Measurements from ENCODE around the gene BDNF. TPM values are rescaled to one million over a fixed set of nuclear protein-coding genes. Genes with fewer than 3 reads are reported as not detected.

Gene BDNF
- total and polyA plus RNA-seq, 2 of the 8 experiments (the other 6 are each of a cell fraction or from before 2014, with no cell fraction given), result 2.4 to 5.4 TPM

GRCh38 chr11:27656806-27657483 lies 43.3 kb downstream of the BDNF start:
- H3K9ac ChIP-seq (replicated peaks in 1 of 4; ENCODE audit: extremely low read depth in 1 of 4, low read depth in 3 of 4, low read length in 3 of 4), result no peak overlapping the region
- no peak overlapping the region for H3K4me2 ChIP-seq (ENCODE audit: insufficient read depth in 1 of 2, low read depth in 2 of 2, low read length in 2 of 2)
- no peaks in the 10 kb centered on the region for H3K9me3 ChIP-seq (ENCODE audit: insufficient read depth in 2 of 2, low read depth in 1 of 2, low read length in 1 of 2)
- DNase-seq (ENCODE audit: low read depth in 1 of 2, low spot score in 2 of 2) (no peak), FAIRE-seq (no peak)
- no peak overlapping the region for H2AFZ ChIP-seq (ENCODE audit: low read length)
- no peak overlapping the region for H3K56ac ChIP-seq (replicated peaks; ENCODE audit: insufficient read length, low read depth, low read length)
- H3K23ac ChIP-seq (ENCODE audit: insufficient read length), result no peak overlapping the region
- WGBS, 2 experiments (ENCODE audit: extremely low coverage in 1 of 2, insufficient coverage in 1 of 2, insufficient read length in 1 of 2, insufficient replicate concordance in 2 of 2, low coverage in 1 of 2, low lambda C conversion rate in 2 of 2, missing lambda C conversion rate in 1 of 2), result 91% methylated on average over 12 of the region's 12 CpGs; no CpG with 5 or more reads in 1 of the 2 experiments
- H2BK15ac ChIP-seq (ENCODE audit: low read length), result no peak overlapping the region
- H3K79me1 ChIP-seq (ENCODE audit: low read depth, low read length), result no peaks in the 10 kb centered on the region
- CTCF ChIA-PET (ENCODE audit: partially characterized antibody), result interaction anchor here (0.7 kb wide), 1 partner anchor 1595 kb away, joined by 3 read pairs; no protein-coding TSS in a partner anchor
- no peak overlapping the region for H3K27ac ChIP-seq (ENCODE audit: low read depth, low read length)
- no peak overlapping the region for H3K4ac ChIP-seq (replicated peaks; ENCODE audit: insufficient read length, low read depth, low read length)
- no peak overlapping the region for H2AK5ac ChIP-seq (ENCODE audit: low read depth, low read length)
- H3K18ac ChIP-seq (ENCODE audit: extremely low read depth, low read length), result no peak overlapping the region
- H4K20me1 ChIP-seq (replicated peaks in 1 of 2; ENCODE audit: control insufficient read depth in 1 of 2, insufficient read depth in 2 of 2, low read length in 2 of 2), result no peaks in the 10 kb centered on the region
- no peak overlapping the region for H2BK120ac ChIP-seq (replicated peaks; ENCODE audit: low read depth, low read length)
- H2BK20ac ChIP-seq (ENCODE audit: low read length), result no peak overlapping the region
- no peak overlapping the region for H3K14ac ChIP-seq (ENCODE audit: insufficient read length)
- no peak overlapping the region for H2BK12ac ChIP-seq (ENCODE audit: low read depth, low read length)
- peaks cover 2 to 6% (median 4%) of the 10 kb centered on the region in 4 experiments; a peak in 3 of 8 replicates for H3K36me3 ChIP-seq (ENCODE audit: control insufficient read depth in 2 of 4, insufficient read depth in 4 of 4, low read length in 3 of 4)
- no peak overlapping the region for H4K8ac ChIP-seq (ENCODE audit: extremely low read depth, insufficient read depth, low read length)
- no peak overlapping the region for H2BK5ac ChIP-seq (ENCODE audit: low read depth, low read length)
- H3K27me3 ChIP-seq (replicated peaks in 1 of 4; ENCODE audit: control insufficient read depth in 3 of 4, extremely low read depth in 1 of 4, insufficient read depth in 3 of 4, low read length in 3 of 4), result no peaks in the 10 kb centered on the region
- H3K79me2 ChIP-seq (ENCODE audit: control insufficient read depth in 1 of 2, insufficient read depth in 2 of 2, low read length in 2 of 2), result 0 out of 4 replicates have a peak, but pooled peaks cover 0 to 5% of the 10 kb centered on the region in 2 experiments
- POLR2A ChIA-PET (ENCODE audit: partially characterized antibody), result no interaction called here
- H3K4me3 ChIP-seq (ENCODE audit: extremely low read depth in 1 of 4, insufficient read depth in 2 of 4, low read depth in 3 of 4, low read length in 4 of 4), result no peak overlapping the region
- H4K91ac ChIP-seq (replicated peaks; ENCODE audit: insufficient read length, low read length), result no peak overlapping the region
- no peaks in the 10 kb centered on the region for H3K4me1 ChIP-seq (replicated peaks in 1 of 4; ENCODE audit: control insufficient read depth in 3 of 4, insufficient read depth in 4 of 4, low read length in 3 of 4)
- H3K23me2 ChIP-seq (ENCODE audit: low read depth, low read length), result no peaks in the 10 kb centered on the region
- no peak overlapping the region for H4K5ac ChIP-seq (ENCODE audit: insufficient read length, low read depth, low read length)
- no peak for TF ChIP-seq SIX5 (IDR thresholded peaks at IDR 0.05; ENCODE audit: low read depth, low read length)
- no peak for TF ChIP-seq CEBPB (IDR thresholded peaks at IDR 0.05; ENCODE audit: low read depth, low read length)
- no peak for TF ChIP-seq TAF7 (optimal IDR thresholded peaks at IDR 0.05; ENCODE audit: borderline replicate concordance, low read depth, low read length)
- TF ChIP-seq PHF8 (conservative IDR thresholded peaks at IDR 0.05; ENCODE audit: low read depth, low read length), result no peak
- TF ChIP-seq TEAD4 (IDR thresholded peaks at IDR 0.05; ENCODE audit: low read depth, low read length), result no peak
- no peak for TF ChIP-seq MAFK (IDR thresholded peaks at IDR 0.05; ENCODE audit: low read depth, low read length)
- no peak for TF ChIP-seq KDM5A (IDR thresholded peaks at IDR 0.05; ENCODE audit: low read length)
- no peak for TF ChIP-seq BRCA1 (IDR thresholded peaks at IDR 0.05; ENCODE audit: low read depth, low read length)
- TF ChIP-seq CTBP2 (IDR thresholded peaks at IDR 0.05; ENCODE audit: borderline replicate concordance, insufficient read depth, insufficient read length, low read length), result no peak
- TF ChIP-seq SAP30 (IDR thresholded peaks at IDR 0.05; ENCODE audit: insufficient read depth, insufficient replicate concordance, low read length), result no peak
- TF ChIP-seq HDAC2 (IDR thresholded peaks at IDR 0.05; ENCODE audit: borderline replicate concordance in 1 of 2, low read depth in 2 of 2, low read length in 2 of 2), result no peak
- no peak for TF ChIP-seq NANOG (IDR thresholded peaks at IDR 0.05; ENCODE audit: insufficient read depth, low read depth, low read length, poor library complexity, severe bottlenecking)
